ENCODE data around the gene ZNF316.

- TF ChIP-seq, protein P1, sequence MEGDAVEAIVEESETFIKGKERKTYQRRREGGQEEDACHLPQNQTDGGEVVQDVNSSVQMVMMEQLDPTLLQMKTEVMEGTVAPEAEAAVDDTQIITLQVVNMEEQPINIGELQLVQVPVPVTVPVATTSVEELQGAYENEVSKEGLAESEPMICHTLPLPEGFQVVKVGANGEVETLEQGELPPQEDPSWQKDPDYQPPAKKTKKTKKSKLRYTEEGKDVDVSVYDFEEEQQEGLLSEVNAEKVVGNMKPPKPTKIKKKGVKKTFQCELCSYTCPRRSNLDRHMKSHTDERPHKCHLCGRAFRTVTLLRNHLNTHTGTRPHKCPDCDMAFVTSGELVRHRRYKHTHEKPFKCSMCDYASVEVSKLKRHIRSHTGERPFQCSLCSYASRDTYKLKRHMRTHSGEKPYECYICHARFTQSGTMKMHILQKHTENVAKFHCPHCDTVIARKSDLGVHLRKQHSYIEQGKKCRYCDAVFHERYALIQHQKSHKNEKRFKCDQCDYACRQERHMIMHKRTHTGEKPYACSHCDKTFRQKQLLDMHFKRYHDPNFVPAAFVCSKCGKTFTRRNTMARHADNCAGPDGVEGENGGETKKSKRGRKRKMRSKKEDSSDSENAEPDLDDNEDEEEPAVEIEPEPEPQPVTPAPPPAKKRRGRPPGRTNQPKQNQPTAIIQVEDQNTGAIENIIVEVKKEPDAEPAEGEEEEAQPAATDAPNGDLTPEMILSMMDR (IDR thresholded peaks at IDR 0.05): no peak
- TF ChIP-seq POLR2A (IDR thresholded peaks at IDR 0.05) (no peak), EP300 (IDR thresholded peaks at IDR 0.05) (no peak)
These were observed 17.2 kb upstream of the ZNF316 start for GRCh38 chr7:6619961-6620360.

All from tibial nerve (tissue), 4 donors.